GM19240 (cell line): ENCODE data around the gene GUCA2B.

Source experiments
- DNase-seq: peaks from one replicate; pipeline ENCODE4 v3.0.0; 2011; ENCODE audit warnings: low spot score; ENCODE audit not compliant: insufficient read length

The GUCA2B gene

GRCh38 chr1:42152907-42153600, at the start of gene GUCA2B:
GUCA2B (plus strand) TSS chr1:42153410; CDS start chr1:42153451, 41 bp downstream.
- DNase-seq = no peak

DNA sequence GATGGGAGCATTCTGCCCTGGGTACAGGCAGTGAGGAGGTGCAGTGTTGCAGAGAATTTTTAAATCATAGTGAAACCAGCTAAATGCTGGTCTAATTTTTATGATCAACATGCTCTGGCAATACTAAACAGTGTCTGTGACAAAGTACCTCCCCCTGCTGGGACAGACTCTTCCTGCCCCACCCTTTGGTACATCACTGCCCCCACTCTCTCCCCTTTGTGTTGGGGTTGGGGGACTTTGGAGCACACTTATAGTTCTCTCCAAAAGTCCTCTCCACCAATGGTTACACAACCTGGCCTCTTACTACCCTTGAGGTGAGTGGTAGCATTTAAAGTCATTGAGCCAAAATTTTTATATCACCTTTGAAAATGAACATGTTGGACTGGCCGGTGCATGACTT, 48.2 kb upstream of the GUCA2B start:
- DNase-seq = no peak

DNA sequence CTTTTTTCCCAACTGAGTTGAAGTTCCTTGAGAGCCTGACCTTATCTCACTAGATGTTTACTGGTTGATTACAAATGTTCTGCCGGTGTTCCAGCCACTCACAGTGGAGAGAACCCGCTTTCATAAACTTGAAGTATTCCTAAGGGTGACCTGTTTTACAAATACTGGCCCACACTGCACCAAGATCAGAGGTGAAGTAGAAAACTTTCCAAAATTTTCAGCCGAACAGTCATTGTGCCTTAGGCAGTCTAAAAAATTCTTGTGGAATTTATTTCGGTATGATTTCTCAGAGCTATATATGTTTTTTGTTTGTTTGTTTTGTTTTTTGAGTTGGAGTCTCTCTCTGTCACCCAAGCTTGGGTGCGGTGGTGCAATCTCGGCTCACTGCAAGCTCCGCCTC, 44.9 kb upstream of the GUCA2B start:
- no peak for DNase-seq

- DNase-seq = no peak
Measured at GRCh38 chr1:42109600-42109999, 43.6 kb upstream of the GUCA2B start.

DNA sequence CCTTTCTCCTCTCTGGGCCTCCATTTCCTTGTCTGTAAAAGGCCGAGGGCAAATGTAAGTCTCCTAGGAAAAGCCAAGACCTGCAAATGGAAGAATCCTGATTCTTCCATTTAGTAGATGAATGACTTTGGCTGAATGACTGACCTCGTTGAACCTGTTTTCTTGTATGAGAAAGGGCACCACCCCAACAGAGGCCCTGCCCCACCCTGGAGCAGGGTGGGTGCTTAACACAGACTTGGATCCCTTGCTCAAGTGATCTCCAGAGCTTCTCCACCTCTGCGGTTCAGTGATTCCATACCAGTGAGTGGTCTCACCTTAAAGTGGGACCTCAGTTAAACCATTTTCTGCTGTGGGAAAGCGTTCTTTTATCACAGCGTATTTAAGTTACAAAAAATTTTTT, 39.0 kb upstream of the GUCA2B start:
- DNase-seq = no peak

DNA sequence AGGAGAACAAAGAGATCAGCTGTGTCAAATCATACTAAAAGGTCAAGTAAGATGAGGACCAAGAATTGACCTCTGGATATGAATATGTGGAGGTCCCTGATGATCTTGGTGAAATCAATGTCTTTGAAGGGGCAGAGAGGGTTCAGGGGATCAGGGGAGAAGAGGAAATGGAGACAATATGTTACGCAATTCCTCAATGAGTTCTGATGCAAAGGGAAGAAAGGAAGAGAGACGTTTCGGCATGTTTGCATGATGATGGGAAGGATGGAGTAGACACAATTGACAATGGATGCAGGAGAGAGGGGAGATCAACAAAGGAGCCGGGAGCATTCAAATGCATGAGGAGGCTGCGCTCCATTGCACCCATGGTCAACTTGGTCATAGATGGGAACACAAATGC, 36.0 kb upstream of the GUCA2B start:
- no peak for DNase-seq

- DNase-seq = no peak
Measured at GRCh38 chr1:42118125-42118524, 35.1 kb upstream of the GUCA2B start.

- DNase-seq = no peak
Measured at GRCh38 chr1:42122408-42122807, 30.8 kb upstream of the GUCA2B start.

DNA sequence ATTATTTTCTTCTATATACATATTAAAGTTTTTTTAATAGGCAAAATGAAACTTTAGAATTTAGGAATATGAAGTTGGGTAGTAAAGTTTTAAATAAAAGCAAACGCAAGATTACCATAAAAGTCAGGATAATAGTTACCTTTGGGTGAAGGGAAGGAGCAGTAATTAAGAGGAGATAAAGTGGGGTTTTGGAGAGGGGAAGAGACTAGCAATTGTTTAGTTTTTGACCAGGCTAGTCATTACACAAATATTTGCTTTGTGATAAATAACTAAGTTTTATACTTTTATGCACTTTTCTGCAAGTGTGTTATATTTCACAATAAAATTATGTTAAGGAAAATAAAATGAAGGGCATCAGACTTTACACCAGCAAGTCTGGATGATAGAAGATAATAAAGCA, 27.7 kb upstream of the GUCA2B start:
- DNase-seq = no peak

DNA sequence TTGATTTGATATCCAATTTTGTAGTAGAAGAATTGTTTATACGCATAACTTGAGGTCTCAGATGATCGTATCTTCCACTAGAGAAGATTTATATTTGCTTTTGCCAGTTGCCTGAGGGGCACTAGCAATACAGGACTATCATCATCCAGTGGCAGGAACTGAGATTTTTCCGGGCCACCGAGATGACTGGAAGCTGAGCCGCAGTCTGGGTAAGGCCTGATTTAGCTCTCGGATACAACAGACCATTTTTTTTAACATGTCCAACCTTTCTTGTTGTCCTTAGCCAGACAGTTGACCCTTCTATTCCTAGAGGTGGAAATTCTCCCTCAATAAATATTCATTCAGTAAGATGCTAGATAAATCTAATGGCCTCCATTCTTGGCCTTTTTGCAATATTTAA, 25.4 kb upstream of the GUCA2B start:
- no peak for DNase-seq

- no peak for DNase-seq
Measured at GRCh38 chr1:42128499-42128898, 24.7 kb upstream of the GUCA2B start.

DNA sequence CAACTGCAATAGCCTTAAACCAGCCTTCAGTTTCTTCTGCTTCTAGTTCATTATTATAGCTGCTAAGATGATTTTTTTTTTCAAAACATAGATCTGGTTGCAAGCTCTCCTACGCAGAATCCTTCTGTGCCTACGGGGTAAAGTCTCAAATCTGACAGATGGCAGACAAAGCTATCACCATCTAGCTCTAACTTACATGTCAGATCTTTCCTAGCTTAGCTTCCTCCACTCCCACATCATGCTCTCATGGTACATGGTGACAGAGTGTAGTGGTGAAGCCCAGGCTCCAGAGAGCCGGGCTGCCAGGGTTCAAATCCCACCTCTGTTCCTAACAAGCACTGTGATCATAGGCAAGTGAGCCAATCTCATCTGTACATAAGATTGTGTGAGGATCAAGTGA, 24.2 kb upstream of the GUCA2B start:
- DNase-seq = no peak

DNA sequence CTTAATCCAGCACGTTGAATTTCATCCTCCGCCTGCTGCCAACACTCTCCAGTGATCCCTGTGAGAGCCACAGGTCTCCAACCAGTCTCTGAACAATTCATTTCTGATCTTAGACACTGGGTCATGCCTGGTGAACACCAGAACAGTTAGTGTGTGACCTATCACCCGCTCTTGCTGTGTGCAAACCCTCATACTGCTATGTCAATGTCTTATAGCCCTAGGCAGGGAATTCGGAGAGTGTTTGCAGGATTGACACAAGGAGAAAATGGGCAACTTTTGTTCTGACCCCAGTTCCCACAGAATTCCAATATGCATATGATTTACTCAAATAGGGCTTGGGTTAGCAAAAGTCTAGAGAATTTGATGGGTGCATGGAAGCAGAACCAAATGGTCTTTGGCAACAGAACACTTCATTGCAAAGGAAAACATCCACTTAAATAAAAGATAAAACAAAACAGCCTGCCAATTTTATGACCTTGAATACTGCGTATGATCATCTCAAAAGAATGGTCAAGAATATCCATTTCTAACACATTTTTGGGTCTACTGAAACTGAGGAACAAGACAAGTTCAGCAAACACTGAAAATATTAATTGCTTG, 23.0 kb upstream of the GUCA2B start:
- DNase-seq = no peak

DNA sequence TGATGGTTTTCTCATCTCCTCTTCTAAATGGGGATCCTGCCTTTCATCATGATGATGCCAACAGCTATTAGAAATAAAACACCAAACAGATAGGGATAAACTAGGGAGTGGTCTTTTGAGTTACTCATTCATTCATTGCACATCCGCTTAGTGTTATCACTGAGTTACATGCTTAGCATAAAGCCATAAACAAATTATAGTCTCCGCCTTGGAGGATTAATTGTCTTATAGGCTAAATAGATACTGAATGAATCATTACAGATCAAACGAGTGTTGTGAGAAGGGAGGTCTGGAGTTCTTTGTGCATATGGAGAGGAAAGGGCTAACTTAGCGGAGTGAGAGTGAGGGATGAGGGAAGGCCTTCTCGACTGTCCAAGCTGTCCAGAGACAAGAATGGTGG, 19.8 kb upstream of the GUCA2B start:
- DNase-seq = no peak

GRCh38 chr1:42133809-42134526, 19.2 kb upstream of the GUCA2B start:
- DNase-seq = no peak

- no peak for DNase-seq
Measured at GRCh38 chr1:42135426-42135825, 17.8 kb upstream of the GUCA2B start.

- no peak for DNase-seq
Measured at GRCh38 chr1:42136466-42136865, 16.7 kb upstream of the GUCA2B start.

- DNase-seq = no peak
Measured at GRCh38 chr1:42137766-42138165, 15.4 kb upstream of the GUCA2B start.

GRCh38 chr1:42138586-42138985, 14.6 kb upstream of the GUCA2B start:
- no peak for DNase-seq

GRCh38 chr1:42139444-42139843, 13.8 kb upstream of the GUCA2B start:
- DNase-seq = no peak

GRCh38 chr1:42140191-42140590, 13.0 kb upstream of the GUCA2B start:
- no peak for DNase-seq

GRCh38 chr1:42141978-42142377, 11.2 kb upstream of the GUCA2B start:
- DNase-seq = no peak
